CD4-positive, alpha-beta T cell (primary cell): ENCODE results near the gene USP9X. TPM values are rescaled to one million over a fixed set of nuclear protein-coding genes. Genes with fewer than 3 reads are reported as not detected.

Experiments used
- ATAC-seq: fragments of 200-7000 bp; cut with Tn5 transposase; one replicate; pipeline ENCODE4 v1.10.0; 2022; ENCODE audit warnings: mild to moderate bottlenecking; ENCODE audit not compliant: poor library complexity
- CTCF ChIA-PET: fragments of 350-600 bp; sonication (Branson Sonifier 250); formaldehyde crosslinking; loops from one replicate; lab custom pipeline; 2021; ENCODE audit warnings: antibody characterized with exemption, inconsistent platforms; lab: Charles Lee
- POLR2A ChIA-PET: fragments of 350-600 bp; sonication (Branson Sonifier 250); formaldehyde crosslinking; loops from one replicate; lab custom pipeline; 2021; ENCODE audit warnings: antibody characterized with exemption, inconsistent platforms; lab: Charles Lee
- DNase-seq, 14 experiments: peaks; one replicate each; pipeline ENCODE4 v3.0.0-alpha.2; 2013 to 2020; ENCODE audit warnings: mixed read lengths in 2 of 14
- H3K27ac ChIP-seq, 2 donors: one replicate each; pipeline versions ENCODE4 v1.5.1 to v1.7.0; 2013; ENCODE audit warnings: low read length in 2 of 2, low read depth in 1 of 2, mild to moderate bottlenecking in 1 of 2
- H3K27me3 ChIP-seq, 2 experiments: 1 replicate in 1 of 2; 2 replicates in 1 of 2; pipeline versions ENCODE4 v1.6.1 to v1.7.0; 2013; ENCODE audit warnings: low read length in 2 of 2, control low read depth in 1 of 2, mild to moderate bottlenecking in 1 of 2, moderate library complexity in 1 of 2; ENCODE audit not compliant: insufficient read depth in 2 of 2, control insufficient read depth in 1 of 2
- H3K36me3 ChIP-seq: one replicate; pipeline ENCODE4 v1.6.1; 2013; ENCODE audit warnings: low read length, control low read depth; ENCODE audit not compliant: insufficient read depth
- H3K4me1 ChIP-seq: one replicate; pipeline ENCODE4 v1.6.1; 2013; ENCODE audit warnings: low read length, control low read depth; ENCODE audit not compliant: insufficient read depth
- H3K4me3 ChIP-seq: one replicate; pipeline ENCODE4 v1.5.1; 2013; ENCODE audit warnings: mild to moderate bottlenecking, low read length, moderate library complexity
- H3K9me3 ChIP-seq, 2 experiments: 1 replicate in 1 of 2; 2 replicates in 1 of 2; pipeline versions ENCODE4 v1.6.1 to v1.7.0; 2013; ENCODE audit warnings: low read length in 2 of 2, mild to moderate bottlenecking in 2 of 2, control low read depth in 1 of 2, moderate library complexity in 1 of 2; ENCODE audit not compliant: control insufficient read depth in 1 of 2, insufficient read depth in 1 of 2
- H3K27ac Mint-ChIP-seq: one replicate; pipeline ENCODE4 v1.8.0; 2020; ENCODE audit warnings: mixed read lengths
- H3K27me3 Mint-ChIP-seq: one replicate; pipeline ENCODE4 v1.8.0; 2021; ENCODE audit warnings: mixed read lengths
- H3K36me3 Mint-ChIP-seq: one replicate; pipeline ENCODE4 v1.8.0; 2021; ENCODE audit warnings: low read depth, mixed read lengths
- H3K4me1 Mint-ChIP-seq: one replicate; pipeline ENCODE4 v1.8.0; 2021; ENCODE audit warnings: low read depth, mixed read lengths
- H3K4me3 Mint-ChIP-seq: one replicate; pipeline ENCODE4 v1.8.0; 2020; ENCODE audit warnings: mild to moderate bottlenecking, mixed read lengths
- H3K9me3 Mint-ChIP-seq: one replicate; pipeline ENCODE4 v1.8.0; 2020; ENCODE audit warnings: mixed read lengths
- intact Hi-C, 2 experiments: fragments of 100-400 bp; cut with DNase I in 1 of 2; cut with micrococcal nuclease in 1 of 2; formaldehyde crosslinking; loops; one replicate each; pipeline versions ENCODE4 v1.15.1 to v1.9.0; 2023 to 2025; cut with DNase I, micrococcal nuclease
- total RNA-seq, 174 experiments: library from RNA in 2 of 174; stranded (reverse) in 2 of 174; gene quantifications; one replicate each; pipeline ENCODE4 v1.2.3 and lab custom pipeline; 2021 to 2026
- TF ChIP-seq, protein P1 (sequence below): fragments of 200-600 bp; IDR thresholded peaks from one replicate; pipeline ENCODE4 v1.8.0; 2022; ENCODE audit warnings: antibody characterized with exemption, mild to moderate bottlenecking

The USP9X gene
- total RNA-seq, 2 experiments from 2014 or later, result 70.4 to 74.8 TPM

GRCh38 chrX:41076742-41077141, 8.5 kb upstream of the USP9X start:
- Histone ChIP-seq H3K9me3 (no peaks in the 10 kb centered on the region), H3K36me3 (no peaks in the 10 kb centered on the region), H3K27me3 (no peaks in the 10 kb centered on the region), H3K27ac (no peak overlapping the region), H3K4me3 (no peak overlapping the region), H3K4me1 (no peaks in the 10 kb centered on the region)
- Mint-ChIP-seq H3K4me1 (no peaks in the 10 kb centered on the region), H3K9me3 (no peaks in the 10 kb centered on the region), H3K4me3 (no peak overlapping the region), H3K27ac (no peak overlapping the region), H3K27me3 (no peaks in the 10 kb centered on the region), H3K36me3 (no peaks in the 10 kb centered on the region)
- TF ChIP-seq, protein P1, sequence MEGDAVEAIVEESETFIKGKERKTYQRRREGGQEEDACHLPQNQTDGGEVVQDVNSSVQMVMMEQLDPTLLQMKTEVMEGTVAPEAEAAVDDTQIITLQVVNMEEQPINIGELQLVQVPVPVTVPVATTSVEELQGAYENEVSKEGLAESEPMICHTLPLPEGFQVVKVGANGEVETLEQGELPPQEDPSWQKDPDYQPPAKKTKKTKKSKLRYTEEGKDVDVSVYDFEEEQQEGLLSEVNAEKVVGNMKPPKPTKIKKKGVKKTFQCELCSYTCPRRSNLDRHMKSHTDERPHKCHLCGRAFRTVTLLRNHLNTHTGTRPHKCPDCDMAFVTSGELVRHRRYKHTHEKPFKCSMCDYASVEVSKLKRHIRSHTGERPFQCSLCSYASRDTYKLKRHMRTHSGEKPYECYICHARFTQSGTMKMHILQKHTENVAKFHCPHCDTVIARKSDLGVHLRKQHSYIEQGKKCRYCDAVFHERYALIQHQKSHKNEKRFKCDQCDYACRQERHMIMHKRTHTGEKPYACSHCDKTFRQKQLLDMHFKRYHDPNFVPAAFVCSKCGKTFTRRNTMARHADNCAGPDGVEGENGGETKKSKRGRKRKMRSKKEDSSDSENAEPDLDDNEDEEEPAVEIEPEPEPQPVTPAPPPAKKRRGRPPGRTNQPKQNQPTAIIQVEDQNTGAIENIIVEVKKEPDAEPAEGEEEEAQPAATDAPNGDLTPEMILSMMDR, result no peak
- ChIA-PET CTCF (interaction anchor here (1.0 kb wide), 1 partner anchor 199 kb away, joined by 3 read pairs; no protein-coding TSS in a partner anchor), POLR2A (no interaction called here)
- intact Hi-C loops, result no loop called here
- ATAC-seq (no peak), DNase-seq (no peak)

GRCh38 chrX:41081821-41082220, 3.4 kb upstream of the USP9X start:
- CTCF ChIA-PET, result no interaction called here
- TF ChIP-seq, protein P1, result no peak
- peaks cover 20% of the 10 kb centered on the region for H3K36me3 Mint-ChIP-seq

GRCh38 chrX:41082783-41083182, 2.5 kb upstream of the USP9X start:
- Mint-ChIP-seq H3K4me3 (no peak overlapping the region), H3K36me3 (peaks cover 24% of the 10 kb centered on the region), H3K27ac (no peak overlapping the region), H3K4me1 (peaks cover 11% of the 10 kb centered on the region), H3K9me3 (no peaks in the 10 kb centered on the region), H3K27me3 (no peaks in the 10 kb centered on the region)
- no peaks in the 10 kb centered on the region for H3K4me1 ChIP-seq
- intact Hi-C loops, result no loop called here
- no peaks in the 10 kb centered on the region for H3K27me3 ChIP-seq
- H3K9me3 ChIP-seq, result no peaks in the 10 kb centered on the region
- POLR2A ChIA-PET, result interaction anchor here (1.0 kb wide), 1 partner anchor 72 kb away, joined by 3 read pairs; no protein-coding TSS in a partner anchor
- no peak overlapping the region for H3K27ac ChIP-seq
- ATAC-seq (no peak), DNase-seq (peak in 1 of 14 experiments; percentile 9)
- CTCF ChIA-PET, result no interaction called here
- no peaks in the 10 kb centered on the region for H3K36me3 ChIP-seq
- TF ChIP-seq, protein P1, result no peak
- H3K4me3 ChIP-seq, result no peak overlapping the region

More at GRCh38 chrX:41081821-41082220, 3.4 kb upstream of the USP9X start:
- H3K4me3 ChIP-seq, result no peak overlapping the region
- H3K9me3 Mint-ChIP-seq, result no peaks in the 10 kb centered on the region
- H3K27me3 Mint-ChIP-seq, result no peaks in the 10 kb centered on the region
- no peak overlapping the region for H3K27ac ChIP-seq
- POLR2A ChIA-PET, result no interaction called here
- no peaks in the 10 kb centered on the region for H3K9me3 ChIP-seq
- ATAC-seq (no peak), DNase-seq (no peak)
- no peak overlapping the region for H3K4me3 Mint-ChIP-seq
- intact Hi-C loops, result no loop called here
- H3K4me1 ChIP-seq, result no peaks in the 10 kb centered on the region
- H3K27me3 ChIP-seq, result no peaks in the 10 kb centered on the region
- no peak overlapping the region for H3K27ac Mint-ChIP-seq
- no peaks in the 10 kb centered on the region for H3K36me3 ChIP-seq
- H3K4me1 Mint-ChIP-seq, result peaks cover 11% of the 10 kb centered on the region
